Caco-2 (cell line): ENCODE results near the gene TMEM184C. TPM values are rescaled to one million over a fixed set of nuclear protein-coding genes. Genes with fewer than 3 reads are reported as not detected.

Experiments
- BruUV-seq: library from RNA; stranded (reverse); fragments of 400-500 nt; replicated peaks from 2 replicates; lab custom pipeline; 2021; lab: Mats Ljungman, UMichigan
- CTCF ChIA-PET: fragments of 300-600 bp; sonication (Branson Sonifier 250); formaldehyde crosslinking; loops from one replicate; lab custom pipeline; 2022; ENCODE audit warnings: antibody characterized with exemption; lab: Charles Lee
- POLR2A ChIA-PET: fragments of 300-600 bp; sonication (Branson Sonifier 250); formaldehyde crosslinking; loops from one replicate; lab custom pipeline; 2022; ENCODE audit warnings: antibody characterized with exemption; lab: Charles Lee
- DNase-seq, 2 experiments: peaks; one replicate each; pipeline versions ENCODE4 v3.0.0 to v3.0.0-alpha.2; 2020 to 2022
- H3K27me3 ChIP-seq: replicated peaks from 2 replicates; pipeline ENCODE4 v1.6.0; 2011; ENCODE audit warnings: low read length; ENCODE audit not compliant: control insufficient read depth, insufficient read depth
- H3K36me3 ChIP-seq: 2 replicates; pipeline ENCODE4 v1.5.1; 2011; ENCODE audit warnings: low read length; ENCODE audit not compliant: control insufficient read depth, insufficient read depth
- H3K4me1 ChIP-seq: fragments of 250-450 bp; sonication (Bioruptor Pico); 2 replicates; pipeline ENCODE4 v1.5.1; 2020; ENCODE audit warnings: mild to moderate bottlenecking
- H3K4me3 ChIP-seq: 2 replicates; pipeline ENCODE4 v1.5.1; 2011; ENCODE audit warnings: low read depth, mild to moderate bottlenecking, control low read depth, low read length
- H3K9me3 ChIP-seq: fragments of 250-450 bp; sonication (Bioruptor Pico); 2 replicates; pipeline ENCODE4 v1.5.1; 2020; ENCODE audit warnings: mild to moderate bottlenecking, moderate library complexity
- H3K27ac Mint-ChIP-seq: one replicate; pipeline ENCODE4 v1.8.0; 2022; ENCODE audit warnings: mixed read lengths; ENCODE audit not compliant: unreplicated experiment
- H3K27me3 Mint-ChIP-seq: one replicate; pipeline ENCODE4 v1.8.0; 2022; ENCODE audit warnings: mixed read lengths; ENCODE audit not compliant: insufficient read depth, unreplicated experiment
- H3K36me3 Mint-ChIP-seq: one replicate; pipeline ENCODE4 v1.8.0; 2022; ENCODE audit warnings: mild to moderate bottlenecking, mixed read lengths; ENCODE audit not compliant: insufficient read depth, unreplicated experiment
- H3K4me1 Mint-ChIP-seq: one replicate; pipeline ENCODE4 v1.8.0; 2022; ENCODE audit warnings: low read depth, mixed read lengths; ENCODE audit not compliant: unreplicated experiment
- H3K4me3 Mint-ChIP-seq: one replicate; pipeline ENCODE4 v1.8.0; 2022; ENCODE audit warnings: mild to moderate bottlenecking, moderate library complexity, mixed read lengths; ENCODE audit not compliant: unreplicated experiment
- H3K9me3 Mint-ChIP-seq: one replicate; pipeline ENCODE4 v1.8.0; 2022; ENCODE audit warnings: mixed read lengths; ENCODE audit not compliant: unreplicated experiment
- intact Hi-C: fragments of 100-400 bp; cut with micrococcal nuclease; formaldehyde crosslinking; loops from one replicate; pipeline ENCODE4 v1.10.0; 2022; ENCODE audit not compliant: unreplicated experiment
- total RNA-seq: library from RNA; stranded (reverse); gene quantifications from 2 replicates; pipeline ENCODE4 v1.2.3, GENCODE V29; 2022
- TF ChIP-seq, protein P1 (sequence below), 2 experiments: fragments of 200-600 bp in 1 of 2; IDR thresholded peaks; 1 replicate in 1 of 2; 2 replicates in 1 of 2; pipeline versions ENCODE4 v1.5.1 to v1.8.0; 2011 to 2022; ENCODE audit warnings: antibody characterized with exemption in 1 of 2, control low read depth in 1 of 2, inconsistent platforms in 1 of 2, low read depth in 1 of 2, low read length in 1 of 2, mild to moderate bottlenecking in 1 of 2, moderate library complexity in 1 of 2; ENCODE audit not compliant: insufficient read depth in 1 of 2, severe bottlenecking in 1 of 2, unreplicated experiment in 1 of 2

The TMEM184C gene
- total RNA-seq, 1 experiment from 2014 or later: 36.2 TPM

DNA sequence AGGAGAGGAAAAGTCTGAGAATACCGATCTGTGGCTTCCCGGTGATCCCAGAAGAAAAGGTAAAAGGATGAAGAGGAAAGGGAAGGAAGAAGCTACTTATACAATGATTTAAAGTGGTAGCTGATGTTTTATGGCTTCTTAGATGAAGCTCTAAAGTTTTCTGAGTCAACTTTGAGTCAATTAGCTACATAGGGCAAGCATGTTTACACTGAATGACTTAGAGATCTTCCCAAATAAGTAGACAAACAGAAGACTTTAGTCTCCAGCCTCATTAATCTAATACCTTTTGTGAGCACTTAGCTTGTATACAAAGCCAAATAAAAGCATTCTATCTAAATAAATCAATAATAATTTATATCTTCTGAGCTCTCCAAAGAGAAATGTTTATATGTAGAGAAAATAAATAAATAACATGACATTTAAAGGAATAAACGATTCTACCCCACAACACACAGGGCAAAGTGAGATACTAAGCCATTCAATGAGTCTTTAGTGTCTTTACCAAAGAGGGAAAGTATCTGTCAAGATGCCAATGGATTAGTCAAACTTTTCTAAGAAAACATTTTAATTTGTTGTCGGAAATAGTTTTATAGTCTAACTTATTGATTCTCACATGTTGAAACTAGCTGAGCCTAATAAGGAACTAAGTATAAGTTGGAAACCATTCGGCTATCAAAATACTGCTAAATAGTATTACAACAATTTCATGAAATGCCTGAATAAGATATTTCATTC is 46.0 kb upstream of the TMEM184C start:
- H3K36me3 Mint-ChIP-seq: no peaks in the 10 kb centered on the region
- DNase-seq: no peak
- TF ChIP-seq, protein P1, sequence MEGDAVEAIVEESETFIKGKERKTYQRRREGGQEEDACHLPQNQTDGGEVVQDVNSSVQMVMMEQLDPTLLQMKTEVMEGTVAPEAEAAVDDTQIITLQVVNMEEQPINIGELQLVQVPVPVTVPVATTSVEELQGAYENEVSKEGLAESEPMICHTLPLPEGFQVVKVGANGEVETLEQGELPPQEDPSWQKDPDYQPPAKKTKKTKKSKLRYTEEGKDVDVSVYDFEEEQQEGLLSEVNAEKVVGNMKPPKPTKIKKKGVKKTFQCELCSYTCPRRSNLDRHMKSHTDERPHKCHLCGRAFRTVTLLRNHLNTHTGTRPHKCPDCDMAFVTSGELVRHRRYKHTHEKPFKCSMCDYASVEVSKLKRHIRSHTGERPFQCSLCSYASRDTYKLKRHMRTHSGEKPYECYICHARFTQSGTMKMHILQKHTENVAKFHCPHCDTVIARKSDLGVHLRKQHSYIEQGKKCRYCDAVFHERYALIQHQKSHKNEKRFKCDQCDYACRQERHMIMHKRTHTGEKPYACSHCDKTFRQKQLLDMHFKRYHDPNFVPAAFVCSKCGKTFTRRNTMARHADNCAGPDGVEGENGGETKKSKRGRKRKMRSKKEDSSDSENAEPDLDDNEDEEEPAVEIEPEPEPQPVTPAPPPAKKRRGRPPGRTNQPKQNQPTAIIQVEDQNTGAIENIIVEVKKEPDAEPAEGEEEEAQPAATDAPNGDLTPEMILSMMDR (IDR thresholded peaks at IDR 0.05; ENCODE audit: insufficient read depth in 1 of 2, low read depth in 1 of 2, low read length in 1 of 2, severe bottlenecking in 1 of 2, unreplicated experiment in 1 of 2): no peak
- no peak overlapping the region for H3K4me3 ChIP-seq
- intact Hi-C loops: no loop called here
- ChIA-PET POLR2A (no interaction called here), CTCF (interaction anchor here (0.6 to 1.0 kb wide), 2 partner anchors 52 to 297 kb away, joined by 9 to 10 read pairs; no protein-coding TSS in a partner anchor)
- H3K4me3 Mint-ChIP-seq: no peak overlapping the region
- H3K4me1 Mint-ChIP-seq: peaks cover 7% of the 10 kb centered on the region
- no peaks in the 10 kb centered on the region for H3K27me3 ChIP-seq
- peaks cover 5% of the 10 kb centered on the region for H3K27me3 Mint-ChIP-seq
- BruUV-seq: no TSS peak
- H3K36me3 ChIP-seq: no peaks in the 10 kb centered on the region
- H3K9me3 Mint-ChIP-seq: no peaks in the 10 kb centered on the region
- no peak overlapping the region for H3K27ac Mint-ChIP-seq
- H3K4me1 ChIP-seq: no peaks in the 10 kb centered on the region
- H3K9me3 ChIP-seq: no peaks in the 10 kb centered on the region

DNA sequence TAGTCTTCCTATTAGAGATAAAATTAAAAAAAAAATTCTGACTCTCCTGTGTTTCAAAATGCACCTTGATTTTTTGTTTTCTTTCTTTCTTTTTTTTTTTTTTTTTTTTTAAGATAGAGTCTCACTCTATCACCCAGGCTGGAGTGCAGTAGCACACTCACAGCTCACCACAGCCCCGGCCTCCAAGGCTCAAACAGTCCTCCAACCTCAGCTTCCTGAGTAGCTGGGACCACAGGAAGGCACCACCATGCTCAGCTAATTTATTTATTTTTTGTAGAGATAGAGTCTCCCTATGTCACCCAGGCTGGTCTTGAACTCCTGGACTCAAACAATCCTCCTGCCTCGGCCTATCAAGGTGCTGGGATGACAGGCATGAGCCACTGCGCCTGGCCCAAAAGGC is 41.1 kb upstream of the TMEM184C start:
- H3K36me3 Mint-ChIP-seq: no peaks in the 10 kb centered on the region
- H3K4me3 ChIP-seq: no peak overlapping the region
- H3K4me3 Mint-ChIP-seq: no peak overlapping the region
- H3K36me3 ChIP-seq: no peaks in the 10 kb centered on the region
- no peaks in the 10 kb centered on the region for H3K27me3 ChIP-seq
- H3K27ac Mint-ChIP-seq: no peak overlapping the region
- ChIA-PET POLR2A (interaction anchor here (0.6 kb wide), 1 partner anchor 451 kb away, joined by 19 read pairs; no protein-coding TSS in a partner anchor), CTCF (no interaction called here)
- DNase-seq: no peak
- intact Hi-C loops: no loop called here
- H3K9me3 Mint-ChIP-seq: no peaks in the 10 kb centered on the region
- TF ChIP-seq, protein P1 (IDR thresholded peaks at IDR 0.05; ENCODE audit: insufficient read depth in 1 of 2, low read depth in 1 of 2, low read length in 1 of 2, severe bottlenecking in 1 of 2, unreplicated experiment in 1 of 2): no peak
- H3K27me3 Mint-ChIP-seq: no peaks in the 10 kb centered on the region
- H3K4me1 ChIP-seq: no peaks in the 10 kb centered on the region
- BruUV-seq: no TSS peak
- no peaks in the 10 kb centered on the region for H3K9me3 ChIP-seq
- H3K4me1 Mint-ChIP-seq: no peaks in the 10 kb centered on the region

DNA sequence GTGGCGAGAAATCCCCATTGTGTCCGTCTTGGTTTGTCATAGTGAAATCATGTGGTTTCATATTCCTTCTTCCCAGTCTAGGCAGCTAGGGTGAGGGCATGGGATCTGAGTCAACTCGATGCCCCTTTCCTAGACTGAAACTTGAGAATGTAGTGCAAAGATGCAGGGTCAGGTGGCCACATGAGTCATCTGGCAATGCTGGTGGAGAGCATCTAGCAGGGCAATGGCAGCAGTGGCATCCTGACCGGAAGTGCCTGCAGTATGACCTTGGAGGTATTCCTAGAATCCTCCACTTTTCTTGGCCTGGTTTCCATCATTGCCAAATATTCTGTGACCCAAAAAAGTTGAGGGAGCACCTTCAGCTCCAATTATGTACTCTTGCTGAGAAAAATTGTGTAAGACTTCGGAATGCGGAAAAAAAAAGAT is 39.1 kb upstream of the TMEM184C start:
- Histone ChIP-seq H3K36me3 (no peaks in the 10 kb centered on the region), H3K9me3 (no peaks in the 10 kb centered on the region), H3K4me1 (peaks cover 4% of the 10 kb centered on the region), H3K4me3 (no peak overlapping the region), H3K27me3 (no peaks in the 10 kb centered on the region)
- Mint-ChIP-seq H3K4me1 (peaks cover 6% of the 10 kb centered on the region), H3K4me3 (no peak overlapping the region), H3K27ac (no peak overlapping the region), H3K27me3 (no peaks in the 10 kb centered on the region), H3K36me3 (no peaks in the 10 kb centered on the region), H3K9me3 (no peaks in the 10 kb centered on the region)
- CTCF ChIA-PET: interaction anchor here (0.8 kb wide), 1 partner anchor 289 kb away, joined by 3 read pairs; no protein-coding TSS in a partner anchor
- intact Hi-C loops: no loop called here
- DNase-seq: no peak
- POLR2A ChIA-PET: no interaction called here
- TF ChIP-seq, protein P1 (IDR thresholded peaks at IDR 0.05; ENCODE audit: insufficient read depth in 1 of 2, low read depth in 1 of 2, low read length in 1 of 2, severe bottlenecking in 1 of 2, unreplicated experiment in 1 of 2): no peak
- no TSS peak for BruUV-seq
